Mesothelial cell of epicardium (in vitro differentiated cells): ENCODE measurements around the gene CKS2. TPM values are rescaled to one million over a fixed set of nuclear protein-coding genes. Genes with fewer than 3 reads are reported as not detected.

Experiments used
- DNase-seq, 2 experiments: peaks; one replicate each; pipeline ENCODE4 v3.0.0; 2021; ENCODE audit warnings: low spot score in 2 of 2; ENCODE audit not compliant: unreplicated experiment in 2 of 2
- H3K27ac Mint-ChIP-seq: 2 replicates; pipeline ENCODE4 v1.8.0; 2021; ENCODE audit warnings: mixed read lengths
- H3K27me3 Mint-ChIP-seq: 2 replicates; pipeline ENCODE4 v1.8.0; 2021; ENCODE audit warnings: low read depth, mixed read lengths
- H3K36me3 Mint-ChIP-seq: 2 replicates; pipeline ENCODE4 v1.8.0; 2021; ENCODE audit warnings: mixed read lengths
- H3K4me1 Mint-ChIP-seq: 2 replicates; pipeline ENCODE4 v1.8.0; 2021; ENCODE audit warnings: mixed read lengths
- H3K4me3 Mint-ChIP-seq: 2 replicates; pipeline ENCODE4 v1.8.0; 2021; ENCODE audit warnings: mild to moderate bottlenecking, moderate library complexity, mixed read lengths
- H3K9me3 Mint-ChIP-seq: 2 replicates; pipeline ENCODE4 v1.8.0; 2021; ENCODE audit warnings: mixed read lengths
- total RNA-seq: library from RNA; stranded (reverse); gene quantifications from 3 replicates; pipeline ENCODE4 v1.2.1, GENCODE V29; 2021
- TF ChIP-seq, protein P1 (sequence below): fragments of 200-600 bp; sonication (generic); IDR thresholded peaks from one replicate; pipeline ENCODE4 v1.5.0; 2021; ENCODE audit warnings: antibody characterized with exemption; ENCODE audit not compliant: unreplicated experiment

CKS2 gene
- total RNA-seq, 1 donor from 2014 or later = 54.9 TPM

DNA sequence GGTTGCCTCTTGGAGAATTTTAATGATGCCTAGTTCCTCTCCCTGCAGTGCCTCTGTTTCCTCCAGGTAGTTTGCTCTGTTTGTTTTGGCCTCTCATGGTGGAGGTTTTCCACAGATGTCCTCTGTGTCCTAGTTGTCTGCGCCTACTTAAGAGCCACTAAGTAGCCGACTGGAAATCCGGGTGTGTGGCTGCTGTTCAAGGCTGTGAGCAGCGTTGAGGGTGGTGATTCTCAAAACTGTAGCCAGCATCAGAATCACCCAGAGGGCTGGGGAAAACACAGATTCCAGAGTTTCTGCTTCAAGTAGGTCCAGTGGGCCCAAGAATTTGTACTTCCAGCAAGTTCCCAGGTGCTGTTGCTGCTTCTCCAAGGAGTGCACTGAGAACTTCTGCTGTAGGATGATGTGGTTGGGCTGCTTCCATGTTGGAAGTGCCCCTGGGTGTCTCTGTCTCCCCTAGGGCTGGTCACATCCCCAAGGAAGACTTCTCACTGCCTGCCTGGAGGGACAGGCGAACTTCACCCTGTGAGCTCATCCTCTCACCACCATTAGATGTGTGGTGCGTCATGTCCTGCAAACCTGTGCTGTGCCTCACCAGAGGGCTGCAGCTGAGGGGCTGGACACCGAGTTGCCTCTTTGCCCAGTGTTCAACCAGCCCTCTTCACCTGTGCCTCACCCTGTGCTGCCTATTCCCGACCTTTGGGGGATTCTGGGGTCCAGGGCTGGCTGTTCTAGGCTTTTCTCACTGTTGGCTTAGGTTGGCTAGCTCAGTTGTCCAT is 42.1 kb downstream of the CKS2 start:
- TF ChIP-seq, protein P1, sequence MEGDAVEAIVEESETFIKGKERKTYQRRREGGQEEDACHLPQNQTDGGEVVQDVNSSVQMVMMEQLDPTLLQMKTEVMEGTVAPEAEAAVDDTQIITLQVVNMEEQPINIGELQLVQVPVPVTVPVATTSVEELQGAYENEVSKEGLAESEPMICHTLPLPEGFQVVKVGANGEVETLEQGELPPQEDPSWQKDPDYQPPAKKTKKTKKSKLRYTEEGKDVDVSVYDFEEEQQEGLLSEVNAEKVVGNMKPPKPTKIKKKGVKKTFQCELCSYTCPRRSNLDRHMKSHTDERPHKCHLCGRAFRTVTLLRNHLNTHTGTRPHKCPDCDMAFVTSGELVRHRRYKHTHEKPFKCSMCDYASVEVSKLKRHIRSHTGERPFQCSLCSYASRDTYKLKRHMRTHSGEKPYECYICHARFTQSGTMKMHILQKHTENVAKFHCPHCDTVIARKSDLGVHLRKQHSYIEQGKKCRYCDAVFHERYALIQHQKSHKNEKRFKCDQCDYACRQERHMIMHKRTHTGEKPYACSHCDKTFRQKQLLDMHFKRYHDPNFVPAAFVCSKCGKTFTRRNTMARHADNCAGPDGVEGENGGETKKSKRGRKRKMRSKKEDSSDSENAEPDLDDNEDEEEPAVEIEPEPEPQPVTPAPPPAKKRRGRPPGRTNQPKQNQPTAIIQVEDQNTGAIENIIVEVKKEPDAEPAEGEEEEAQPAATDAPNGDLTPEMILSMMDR = no peak
- H3K27ac Mint-ChIP-seq = no peak overlapping the region
- no peaks in the 10 kb centered on the region for H3K27me3 Mint-ChIP-seq
- peaks cover 72% of the 10 kb centered on the region for H3K36me3 Mint-ChIP-seq
- H3K9me3 Mint-ChIP-seq = no peaks in the 10 kb centered on the region
- DNase-seq = no peak
- H3K4me1 Mint-ChIP-seq = no peaks in the 10 kb centered on the region
- H3K4me3 Mint-ChIP-seq = no peak overlapping the region

DNA sequence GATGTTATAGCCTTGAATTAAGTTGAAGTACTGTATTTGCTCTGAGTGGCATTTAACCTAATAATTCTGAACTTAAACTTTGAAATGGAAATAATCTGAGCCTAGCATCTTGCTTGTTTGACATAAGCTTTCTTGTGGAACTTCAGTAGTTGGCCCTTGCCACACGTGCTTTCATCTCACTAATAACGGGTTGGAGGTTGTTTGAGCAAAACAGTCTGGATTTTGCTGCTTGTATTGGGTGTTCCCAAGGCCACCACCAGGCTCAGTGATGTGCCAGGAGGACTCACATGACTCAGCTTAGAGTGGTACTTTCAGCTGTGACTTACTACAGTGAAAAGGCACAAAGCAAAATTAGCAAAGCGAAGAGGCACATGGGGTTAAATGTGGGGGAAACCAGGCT is 43.0 kb downstream of the CKS2 start:
- H3K9me3 Mint-ChIP-seq = no peaks in the 10 kb centered on the region
- no peak overlapping the region for H3K4me3 Mint-ChIP-seq
- no peak overlapping the region for H3K27ac Mint-ChIP-seq
- no peaks in the 10 kb centered on the region for H3K27me3 Mint-ChIP-seq
- TF ChIP-seq, protein P1 = no peak
- DNase-seq = no peak
- peaks cover 68% of the 10 kb centered on the region for H3K36me3 Mint-ChIP-seq
- no peaks in the 10 kb centered on the region for H3K4me1 Mint-ChIP-seq

DNA sequence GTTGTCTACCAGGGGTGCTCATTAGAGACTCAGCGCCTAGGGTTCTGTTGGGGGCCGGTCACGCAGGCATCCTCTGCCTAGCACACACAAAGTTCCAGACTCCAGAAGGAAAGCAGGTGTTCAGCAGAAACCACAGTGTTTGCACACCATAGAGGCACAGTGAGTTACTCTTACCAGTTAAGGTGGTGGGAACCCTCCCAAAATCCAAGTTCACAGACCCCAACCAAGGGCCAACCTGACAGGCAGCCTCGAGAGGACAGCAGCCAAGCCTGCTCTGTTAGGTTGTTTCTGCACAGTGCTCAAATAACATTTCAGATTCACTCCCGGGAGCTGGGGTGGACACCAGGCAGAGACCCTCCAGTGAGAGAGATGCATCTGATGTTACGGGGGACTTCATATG is 43.5 kb downstream of the CKS2 start:
- H3K9me3 Mint-ChIP-seq = no peaks in the 10 kb centered on the region
- no peak overlapping the region for H3K27ac Mint-ChIP-seq
- H3K4me1 Mint-ChIP-seq = no peaks in the 10 kb centered on the region
- TF ChIP-seq, protein P1 = no peak
- H3K4me3 Mint-ChIP-seq = no peak overlapping the region
- H3K27me3 Mint-ChIP-seq = no peaks in the 10 kb centered on the region
- no peak for DNase-seq
- peaks cover 66% of the 10 kb centered on the region for H3K36me3 Mint-ChIP-seq

DNA sequence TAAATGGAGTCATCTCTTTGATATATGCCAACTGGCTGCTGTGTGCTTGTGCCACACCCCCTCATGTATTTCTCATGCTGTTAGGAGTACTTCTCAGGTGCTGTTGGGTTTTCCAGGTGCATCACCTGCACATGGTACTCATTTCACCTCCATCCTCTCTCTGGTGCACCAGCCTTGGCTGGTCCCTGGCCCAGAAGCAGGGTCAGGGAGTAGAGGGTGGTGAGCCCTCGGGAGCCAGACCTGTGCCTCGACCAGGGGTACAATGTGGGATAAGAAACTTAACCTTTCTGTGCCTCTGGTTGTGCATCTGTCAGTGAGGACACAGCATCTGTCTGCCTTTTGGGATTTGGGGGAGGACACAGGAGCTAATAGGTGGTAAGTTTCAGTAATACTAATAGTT is 45.8 kb downstream of the CKS2 start:
- DNase-seq = no peak
- Mint-ChIP-seq H3K4me3 (no peak overlapping the region), H3K36me3 (peaks cover 56% of the 10 kb centered on the region), H3K27me3 (no peaks in the 10 kb centered on the region), H3K27ac (no peak overlapping the region), H3K9me3 (no peaks in the 10 kb centered on the region), H3K4me1 (peaks cover 3% of the 10 kb centered on the region)
- TF ChIP-seq, protein P1 = no peak

DNA sequence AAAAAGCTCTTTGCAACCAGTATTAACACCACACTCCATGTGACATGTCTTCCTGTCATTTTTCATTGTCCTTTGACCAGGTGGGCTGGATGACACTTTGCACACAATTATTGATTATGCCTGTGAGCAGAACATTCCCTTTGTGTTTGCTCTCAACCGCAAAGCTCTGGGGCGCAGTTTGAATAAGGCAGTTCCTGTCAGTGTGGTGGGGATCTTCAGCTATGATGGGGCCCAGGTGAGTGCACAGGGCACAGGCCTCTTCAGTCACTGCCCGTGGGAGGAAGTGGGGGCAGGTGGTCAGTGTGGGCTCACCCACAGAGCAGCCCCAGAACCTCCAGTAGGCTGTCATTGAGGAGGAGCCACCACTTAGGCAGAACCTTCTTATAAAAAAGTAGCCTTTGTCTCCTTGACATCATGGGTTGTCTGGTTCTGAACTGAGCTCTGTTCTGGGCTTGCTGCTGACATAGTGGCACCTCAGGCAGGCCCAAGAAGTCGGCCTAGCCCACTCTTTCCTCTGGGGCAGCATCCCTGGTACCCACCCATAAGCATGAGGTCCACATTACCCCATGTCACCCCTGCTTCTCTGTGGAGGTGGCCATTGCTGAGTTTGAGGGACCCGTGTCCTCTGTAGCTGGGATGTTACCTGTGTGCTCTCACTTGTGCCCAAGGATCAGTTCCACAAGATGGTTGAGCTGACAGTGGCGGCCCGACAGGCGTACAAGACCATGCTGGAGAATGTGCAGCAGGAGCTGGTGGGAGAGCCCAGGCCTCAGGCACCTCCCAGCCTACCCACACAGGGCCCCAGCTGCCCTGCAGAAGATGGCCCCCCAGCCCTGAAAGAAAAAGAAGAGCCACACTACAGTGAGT is 46.6 kb downstream of the CKS2 start:
- Mint-ChIP-seq H3K36me3 (peaks cover 49% of the 10 kb centered on the region), H3K27me3 (no peaks in the 10 kb centered on the region), H3K4me1 (peaks cover 3% of the 10 kb centered on the region), H3K9me3 (no peaks in the 10 kb centered on the region), H3K27ac (no peak overlapping the region), H3K4me3 (no peak overlapping the region)
- TF ChIP-seq, protein P1 = no peak
- no peak for DNase-seq
